ENCODE results near the gene MKRN2. TPM values are rescaled to one million over a fixed set of nuclear protein-coding genes. Genes with fewer than 3 reads are reported as not detected.

The MKRN2 gene
- total RNA-seq, 2 experiments from 2014 or later, result 25.4 to 28.6 TPM

DNA sequence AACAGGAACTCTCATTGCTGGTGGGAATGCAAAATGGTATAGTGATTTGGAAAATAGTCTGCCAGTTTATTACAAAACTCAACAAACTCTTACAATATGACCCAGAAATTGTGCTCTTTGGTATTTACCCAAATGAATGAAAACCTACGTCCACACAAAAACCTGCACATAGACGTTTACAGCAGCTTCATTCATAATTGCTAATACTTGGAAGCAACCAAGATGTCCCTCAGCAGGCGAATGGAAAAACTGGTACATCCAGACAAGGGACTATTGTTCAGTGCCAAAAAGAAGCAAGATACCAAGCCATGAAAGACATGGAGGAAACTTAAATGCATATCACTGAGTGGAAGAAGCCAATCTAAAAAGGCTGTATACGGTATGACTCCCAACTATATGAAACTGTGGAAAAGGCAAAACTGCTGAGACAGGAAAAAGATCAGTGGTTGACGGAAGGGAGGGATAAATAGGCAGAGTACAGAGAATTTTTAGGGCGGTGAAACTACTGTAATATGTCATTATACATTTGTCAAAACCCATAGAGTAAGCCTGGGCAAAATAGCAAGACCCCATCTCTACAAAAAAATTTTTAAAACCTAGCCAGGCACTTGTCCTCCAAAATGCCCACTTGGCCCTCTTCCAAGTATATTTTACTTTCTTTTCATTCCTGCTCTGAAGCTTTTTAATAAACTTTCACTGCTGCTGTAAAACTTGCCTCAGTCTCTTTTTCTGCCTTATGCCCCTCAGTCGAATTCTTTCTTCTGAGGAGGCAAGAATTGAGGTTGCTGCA is 6.7 kb upstream of the MKRN2 start:
- ChIA-PET POLR2A (no interaction called here), CTCF (interaction anchor here (0.6 kb wide), 1 partner anchor 171 kb away, joined by 5 read pairs; no protein-coding TSS in a partner anchor)

DNA sequence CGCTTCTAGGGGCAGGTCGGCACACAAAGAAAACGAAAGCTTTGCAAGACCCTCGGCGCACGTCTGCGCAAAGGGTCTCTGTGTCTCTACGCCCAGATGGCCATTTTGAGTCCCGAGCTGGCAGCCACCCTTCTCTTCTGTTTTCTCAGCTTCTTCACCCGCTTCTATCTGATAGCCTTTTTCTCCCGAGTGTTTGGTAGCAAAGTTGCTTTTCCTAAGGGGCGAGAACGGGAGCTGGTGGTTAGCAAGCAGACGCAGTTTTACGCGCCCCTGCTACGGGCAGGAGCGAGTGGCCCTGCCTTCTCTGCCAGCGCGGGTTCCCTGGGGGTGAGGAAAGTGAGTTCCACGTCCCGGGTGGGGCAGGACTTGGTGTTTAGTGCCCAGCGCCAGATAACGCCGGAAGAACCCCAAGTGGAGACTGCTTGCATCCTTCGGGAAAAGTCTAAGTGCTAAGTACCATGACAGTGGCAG is 2.9 kb upstream of the MKRN2 start:
- ChIA-PET CTCF (no interaction called here), POLR2A (interaction anchor here (1.1 kb wide), 1 partner anchor 110 kb away, joined by 4 read pairs; the partner anchor contains the start of gene RAF1)

GRCh38 chr3:12556314-12556689 is 585 bp upstream of the MKRN2 start:
- ChIA-PET CTCF (interaction anchor here (1.6 kb wide), 1 partner anchor 164 kb away, joined by 3 read pairs; no protein-coding TSS in a partner anchor), POLR2A (interaction anchor here (0.6 kb wide), 1 partner anchor 72 kb away, joined by 3 read pairs; the partner anchor contains the start of gene TSEN2)

DNA sequence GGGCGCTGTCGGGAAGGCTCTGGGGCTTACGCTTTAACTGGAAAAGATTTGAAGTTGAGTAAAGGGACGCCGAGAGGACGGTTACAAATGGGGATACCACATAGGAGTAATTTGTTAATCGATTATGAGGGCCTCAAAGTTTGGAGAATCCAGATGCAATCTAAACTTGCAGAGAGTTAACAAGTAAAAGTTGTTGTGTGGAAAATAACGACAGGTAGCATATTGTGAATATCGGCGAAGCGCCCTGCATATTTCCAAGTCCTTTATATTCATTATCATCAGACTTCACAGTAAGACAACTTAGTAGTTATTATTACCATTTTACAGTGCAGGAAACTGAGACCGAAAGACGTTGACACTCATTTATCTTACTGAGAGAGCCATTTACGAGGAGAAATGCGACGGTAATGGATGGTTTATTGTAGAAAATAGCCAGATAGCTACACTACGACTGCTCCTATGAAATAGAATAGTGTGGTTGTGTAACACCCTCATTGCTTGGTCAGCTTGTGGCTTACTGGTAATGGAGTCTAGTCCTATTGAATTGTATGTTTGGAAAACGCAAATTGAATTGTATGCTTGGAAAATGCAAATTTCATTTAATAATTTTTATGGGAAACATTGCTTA is 700 bp downstream of the MKRN2 start:
- ChIA-PET POLR2A (interaction anchor here (0.9 to 1.1 kb wide), 2 partner anchors 15 to 50 kb away, joined by 3 read pairs; no protein-coding TSS in a partner anchor), CTCF (interaction anchor here (0.7 to 1.6 kb wide), 2 partner anchors 126 to 163 kb away, joined by 3 read pairs; no protein-coding TSS in a partner anchor)

- CTCF ChIA-PET, result interaction anchor here (1.2 kb wide), 1 partner anchor 48 kb away, joined by 3 read pairs; no protein-coding TSS in a partner anchor
- POLR2A ChIA-PET, result interaction anchor here (0.9 to 1.1 kb wide), 2 partner anchors 16 to 49 kb away, joined by 3 read pairs; no protein-coding TSS in a partner anchor
Observed at GRCh38 chr3:12558706-12559105, 1.8 kb downstream of the MKRN2 start.

DNA sequence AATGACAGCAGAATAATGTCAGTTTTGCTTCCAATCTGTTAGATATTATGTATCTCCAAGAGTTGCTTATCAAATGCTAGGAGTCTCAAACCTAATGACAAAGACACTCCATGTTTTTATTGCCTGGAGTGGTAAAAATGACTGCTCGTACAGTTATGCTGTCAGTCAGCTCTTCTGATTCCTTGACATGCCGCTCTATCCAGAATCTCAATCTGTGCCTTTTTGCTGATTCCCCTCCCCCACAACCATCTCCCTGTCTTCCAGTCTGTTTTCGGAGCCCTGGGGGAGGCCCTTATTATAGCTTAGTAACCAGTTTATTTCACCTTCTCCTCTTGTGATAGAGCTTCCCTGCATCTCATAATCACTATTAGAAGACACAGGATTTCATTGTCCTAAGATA is 2.6 kb downstream of the MKRN2 start:
- POLR2A ChIA-PET, result no interaction called here

GRCh38 chr3:12560505-12561190 is 3.8 kb downstream of the MKRN2 start:
- ChIA-PET CTCF (interaction anchor here (1.0 kb wide), 1 partner anchor 9 kb away, joined by 4 read pairs; no protein-coding TSS in a partner anchor), POLR2A (no interaction called here)

More for the DNA sequence above, 2.6 kb downstream of the MKRN2 start:
- CTCF ChIA-PET, result no interaction called here

- CTCF ChIA-PET, result interaction anchor here (1.0 kb wide), 1 partner anchor 8 kb away, joined by 4 read pairs; no protein-coding TSS in a partner anchor
Observed at GRCh38 chr3:12561397-12561796, 4.5 kb downstream of the MKRN2 start.

GRCh38 chr3:12562451-12562850 is 5.6 kb downstream of the MKRN2 start:
- CTCF ChIA-PET, result no interaction called here
- POLR2A ChIA-PET, result no interaction called here

More at GRCh38 chr3:12561397-12561796, 4.5 kb downstream of the MKRN2 start:
- POLR2A ChIA-PET, result no interaction called here

GRCh38 chr3:12566976-12567375 is 10.1 kb downstream of the MKRN2 start:
- POLR2A ChIA-PET, result no interaction called here
- CTCF ChIA-PET, result no interaction called here

DNA sequence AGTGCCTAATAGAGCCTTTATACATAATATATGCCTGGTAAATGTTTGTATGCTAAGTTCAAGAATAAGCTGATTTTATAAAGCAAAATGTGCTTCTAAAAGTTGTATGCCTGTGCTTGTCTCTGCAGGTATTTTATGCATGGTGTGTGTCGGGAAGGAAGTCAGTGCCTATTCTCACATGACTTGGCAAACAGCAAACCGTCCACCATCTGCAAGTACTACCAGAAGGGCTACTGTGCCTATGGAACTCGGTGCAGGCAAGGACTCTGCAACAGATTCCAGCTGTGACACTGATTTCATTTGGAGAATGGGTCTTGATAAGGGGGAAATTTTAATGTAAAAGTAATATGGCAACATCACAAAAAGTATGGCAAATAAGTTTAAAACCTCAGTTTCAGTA is 11.9 kb downstream of the MKRN2 start:
- POLR2A ChIA-PET, result interaction anchor here (0.6 kb wide), 2 partner anchors 10 to 120 kb away, joined by 3 to 4 read pairs; no protein-coding TSS in a partner anchor

GRCh38 chr3:12569836-12570235 is 12.9 kb downstream of the MKRN2 start:
- ChIA-PET CTCF (interaction anchor here (1.7 kb wide), 1 partner anchor 9 kb away, joined by 4 read pairs; no protein-coding TSS in a partner anchor), POLR2A (no interaction called here)

More for the DNA sequence above, 11.9 kb downstream of the MKRN2 start:
- CTCF ChIA-PET, result interaction anchor here (0.6 to 1.7 kb wide), 2 partner anchors 8 to 148 kb away, joined by 3 to 4 read pairs; no protein-coding TSS in a partner anchor

- ChIA-PET CTCF (no interaction called here), POLR2A (no interaction called here)
Observed at GRCh38 chr3:12571986-12572385, 15.1 kb downstream of the MKRN2 start.

DNA sequence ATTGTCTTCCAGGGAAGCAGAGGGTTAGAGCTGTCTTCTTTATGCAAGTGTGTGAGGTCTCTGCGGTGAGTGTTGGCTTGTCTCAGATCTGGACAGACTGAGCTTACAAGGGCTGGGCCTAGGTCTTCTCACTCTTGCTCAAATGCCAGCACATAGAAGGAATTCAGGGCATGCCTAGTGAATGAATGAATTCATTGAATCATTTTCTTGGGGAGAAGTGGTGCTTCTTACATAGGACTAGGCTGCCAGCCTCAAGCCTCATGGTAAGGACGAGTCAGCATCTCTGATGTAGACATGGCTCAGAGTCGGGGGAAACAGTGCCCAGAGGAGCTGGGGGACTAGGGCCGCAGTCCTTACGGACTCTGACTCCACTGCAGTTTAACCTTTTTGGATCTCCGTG is 17.2 kb downstream of the MKRN2 start:
- POLR2A ChIA-PET, result no interaction called here
- CTCF ChIA-PET, result no interaction called here

DNA sequence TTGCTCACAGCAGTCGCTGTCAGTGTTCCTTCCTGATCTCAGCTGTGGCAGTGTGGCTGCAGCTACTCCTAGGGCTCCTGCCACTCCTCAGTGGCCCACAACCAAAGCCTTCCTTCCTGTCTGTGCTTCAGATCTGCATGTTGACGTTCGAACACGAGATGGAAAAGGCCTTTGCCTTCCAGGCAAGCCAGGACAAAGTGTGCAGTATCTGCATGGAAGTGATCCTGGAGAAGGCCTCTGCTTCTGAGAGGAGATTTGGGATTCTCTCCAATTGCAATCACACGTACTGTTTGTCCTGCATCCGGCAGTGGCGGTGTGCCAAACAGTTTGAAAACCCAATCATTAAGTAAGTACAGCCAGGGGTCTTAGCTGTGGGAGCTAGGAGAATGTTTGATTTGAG is 17.8 kb downstream of the MKRN2 start:
- CTCF ChIA-PET, result no interaction called here
- POLR2A ChIA-PET, result no interaction called here

DNA sequence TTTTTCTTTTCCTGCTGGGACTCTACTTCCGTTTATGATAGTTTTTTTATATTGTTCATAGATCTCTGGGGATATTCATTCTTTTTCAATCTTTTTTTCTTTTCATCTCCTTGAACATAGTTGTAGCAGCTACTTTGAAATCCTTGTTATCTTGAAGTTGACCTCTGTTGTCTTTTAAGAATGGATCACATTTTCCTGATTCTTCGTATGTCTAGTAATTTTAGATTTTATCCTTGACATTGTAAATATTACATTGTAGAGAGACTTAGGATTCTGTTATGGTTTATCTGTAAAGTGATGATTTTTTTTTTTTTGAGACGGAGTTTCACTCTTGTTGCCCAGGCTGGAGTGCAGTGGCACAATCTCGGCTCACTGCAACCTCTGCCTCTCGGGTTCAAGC is 20.5 kb downstream of the MKRN2 start:
- CTCF ChIA-PET, result interaction anchor here (1.6 kb wide), 1 partner anchor 30 kb away, joined by 4 read pairs; no protein-coding TSS in a partner anchor

DNA sequence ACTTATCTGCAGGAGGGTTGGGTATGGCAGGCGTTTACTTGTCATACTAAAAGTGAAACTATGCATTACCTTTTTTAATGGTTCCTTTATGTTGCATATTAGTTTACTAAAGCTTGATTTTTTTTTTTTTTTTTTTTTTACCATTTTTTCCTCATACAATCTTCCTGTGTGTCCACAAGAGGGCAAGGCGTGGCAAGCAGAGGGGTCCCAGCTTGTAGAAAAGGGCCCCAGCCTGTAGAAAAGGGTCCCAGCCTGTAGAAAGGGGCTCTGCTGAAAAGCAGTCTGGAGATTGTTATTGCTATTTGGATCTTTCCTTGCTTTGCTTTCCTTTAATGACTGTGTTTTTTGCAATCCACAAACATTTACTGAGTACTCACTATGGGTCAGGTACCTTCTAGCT is 21.9 kb downstream of the MKRN2 start:
- POLR2A ChIA-PET, result interaction anchor here (1.2 kb wide), 1 partner anchor 10 kb away, joined by 4 read pairs; no protein-coding TSS in a partner anchor
- CTCF ChIA-PET, result interaction anchor here (1.6 kb wide), 1 partner anchor 28 kb away, joined by 4 read pairs; no protein-coding TSS in a partner anchor

More for the DNA sequence above, 20.5 kb downstream of the MKRN2 start:
- POLR2A ChIA-PET, result no interaction called here

DNA sequence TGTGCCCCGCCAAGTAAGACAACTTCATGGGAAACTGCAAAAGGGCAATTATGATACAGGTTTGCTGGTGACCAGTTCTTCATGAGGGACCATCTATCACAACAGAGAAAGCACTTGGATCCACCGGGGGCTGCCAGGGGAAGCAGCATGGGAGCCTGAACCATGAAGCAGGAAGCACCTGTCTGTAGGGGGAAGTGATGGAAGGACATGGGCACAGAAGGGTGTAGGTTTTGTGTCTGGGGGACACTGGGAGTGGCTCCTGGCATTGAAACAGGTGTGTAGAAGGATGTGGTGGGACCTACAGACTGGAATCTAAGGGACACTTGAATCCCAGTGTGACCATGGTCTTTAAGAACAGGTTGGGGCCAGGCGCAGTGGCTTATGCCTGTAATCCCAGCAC is 22.6 kb downstream of the MKRN2 start:
- ChIA-PET POLR2A (interaction anchor here (1.2 kb wide), 1 partner anchor 11 kb away, joined by 4 read pairs; no protein-coding TSS in a partner anchor), CTCF (interaction anchor here (1.4 kb wide), 1 partner anchor 46 kb away, joined by 3 read pairs; no protein-coding TSS in a partner anchor)

DNA sequence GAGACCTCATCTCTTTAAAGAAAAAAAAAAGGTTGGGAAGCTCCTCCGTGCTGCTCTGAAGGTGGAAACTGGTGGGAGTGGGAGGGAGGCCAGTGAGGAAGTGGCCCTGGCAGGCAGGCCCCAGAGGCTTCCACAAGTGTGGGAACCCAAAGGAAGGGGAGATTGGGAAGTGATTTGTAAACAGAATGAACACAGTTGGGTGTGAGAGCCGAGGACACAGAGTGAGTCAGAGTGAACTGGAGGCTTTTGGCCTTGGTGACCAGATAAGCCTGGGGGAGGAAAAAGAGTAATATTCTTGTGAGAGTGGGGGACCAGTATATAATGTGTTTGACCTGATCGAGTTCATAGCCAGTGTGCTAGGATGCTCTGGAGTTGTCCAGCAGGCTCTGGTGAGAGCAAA is 23.0 kb downstream of the MKRN2 start:
- CTCF ChIA-PET, result interaction anchor here (1.4 kb wide), 1 partner anchor 45 kb away, joined by 3 read pairs; no protein-coding TSS in a partner anchor
- POLR2A ChIA-PET, result no interaction called here

Data from activated CD8-positive, alpha-beta memory T cell treated with anti-CD3 and anti-CD28 coated beads for 36 hours (primary cell).